Tibial artery (tissue), 4 donors: ENCODE results near the gene MINDY4.

Source experiments
- DNase-seq, 2 donors: peaks; one replicate each; pipeline ENCODE4 v3.0.0-alpha.2; 2019
- H3K27ac ChIP-seq, 2 donors: fragments of 200-600 bp; sonication (generic) in 1 of 2; 1 replicate in 1 of 2; 2 replicates in 1 of 2; pipeline ENCODE4 v1.5.1; 2018 to 2019; ENCODE audit warnings: mild to moderate bottlenecking in 1 of 2
- H3K27me3 ChIP-seq, 2 donors: fragments of 200-600 bp; sonication (generic) in 1 of 2; one replicate each; pipeline versions ENCODE4 v1.5.1 to v1.6.0; 2016 to 2019
- H3K36me3 ChIP-seq, 3 donors: fragments of 200-600 bp; sonication (generic) in 2 of 3; one replicate each; pipeline ENCODE4 v1.5.1; 2016 to 2019; ENCODE audit warnings: mild to moderate bottlenecking in 2 of 3
- H3K4me1 ChIP-seq, 4 donors: fragments of 200-600 bp; sonication (generic) in 2 of 4; 1 replicate in 3 of 4; 2 replicates in 1 of 4; pipeline ENCODE4 v1.5.1; 2016 to 2019
- H3K4me3 ChIP-seq, 2 donors: fragments of 200-600 bp; sonication (generic) in 1 of 2; 1 replicate in 1 of 2; 2 replicates in 1 of 2; pipeline ENCODE4 v1.5.1; 2018 to 2019; ENCODE audit warnings: mild to moderate bottlenecking in 2 of 2
- H3K9me3 ChIP-seq, 3 donors: fragments of 200-600 bp; sonication (generic) in 1 of 3; one replicate each; pipeline ENCODE4 v1.5.1; 2016 to 2019
- CTCF ChIP-seq, 2 experiments: fragments of 200-600 bp in 1 of 2; fragments of 450-650 bp in 1 of 2; IDR thresholded peaks; one replicate each; pipeline ENCODE4 v1.5.1; 2017 to 2019; ENCODE audit warnings: antibody characterized with exemption in 2 of 2, mild to moderate bottlenecking in 1 of 2, moderate library complexity in 1 of 2
- intact Hi-C: fragments of 100-400 bp; cut with DNase I; formaldehyde crosslinking; loops from one replicate; pipeline ENCODE4 v1.15.0; 2023; ENCODE audit warnings: low total_unique reads

The MINDY4 gene

GRCh38 chr7:30845426-30846135 lies 74.4 kb downstream of the MINDY4 start:
- DNase-seq = peak; percentile 71 to 88
- no peak for TF ChIP-seq CTCF (IDR thresholded peaks at IDR 0.05)
- H3K4me3 ChIP-seq = no peak overlapping the region
- no peaks in the 10 kb centered on the region for H3K27me3 ChIP-seq
- intact Hi-C loops = no loop called here
- peaks cover 0 to 13% (median 0%) of the 10 kb centered on the region in 3 donors for H3K36me3 ChIP-seq
- no peaks in the 10 kb centered on the region for H3K9me3 ChIP-seq
- peak overlapping the region; percentile 83 to 93 for H3K27ac ChIP-seq
- H3K4me1 ChIP-seq = peaks cover 13 to 79% (median 57%) of the 10 kb centered on the region in 4 donors

DNA sequence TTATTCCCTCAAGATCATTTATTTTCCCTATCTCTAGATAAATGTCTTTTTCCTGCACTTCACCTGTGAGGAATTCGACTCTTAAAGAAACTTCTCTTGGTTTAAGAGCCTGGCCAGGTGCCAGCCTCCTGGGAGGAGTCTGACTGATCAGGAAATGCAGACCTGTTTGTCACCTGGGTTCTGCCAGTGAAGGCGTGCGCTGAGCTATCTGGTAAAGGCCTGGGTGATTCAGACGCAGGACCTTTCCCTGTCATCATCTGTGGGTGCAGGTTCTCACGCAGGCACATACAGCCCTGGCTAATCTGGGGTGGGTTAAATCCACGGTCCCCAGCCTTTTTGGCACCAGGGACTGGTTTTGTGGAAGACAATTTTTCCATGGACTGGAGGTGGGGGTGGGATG lies 75.2 kb downstream of the MINDY4 start:
- H3K4me1 ChIP-seq = peaks cover 13 to 84% (median 61%) of the 10 kb centered on the region in 4 donors
- peaks cover 0 to 7% (median 0%) of the 10 kb centered on the region in 3 donors for H3K36me3 ChIP-seq
- H3K27ac ChIP-seq = peak overlapping the region; percentile 83 to 93
- intact Hi-C loops = no loop called here
- no peak for TF ChIP-seq CTCF (IDR thresholded peaks at IDR 0.05)
- DNase-seq = peak in 1 of 2 donors; percentile 68
- no peak overlapping the region for H3K4me3 ChIP-seq
- no peaks in the 10 kb centered on the region for H3K9me3 ChIP-seq
- no peaks in the 10 kb centered on the region for H3K27me3 ChIP-seq

DNA sequence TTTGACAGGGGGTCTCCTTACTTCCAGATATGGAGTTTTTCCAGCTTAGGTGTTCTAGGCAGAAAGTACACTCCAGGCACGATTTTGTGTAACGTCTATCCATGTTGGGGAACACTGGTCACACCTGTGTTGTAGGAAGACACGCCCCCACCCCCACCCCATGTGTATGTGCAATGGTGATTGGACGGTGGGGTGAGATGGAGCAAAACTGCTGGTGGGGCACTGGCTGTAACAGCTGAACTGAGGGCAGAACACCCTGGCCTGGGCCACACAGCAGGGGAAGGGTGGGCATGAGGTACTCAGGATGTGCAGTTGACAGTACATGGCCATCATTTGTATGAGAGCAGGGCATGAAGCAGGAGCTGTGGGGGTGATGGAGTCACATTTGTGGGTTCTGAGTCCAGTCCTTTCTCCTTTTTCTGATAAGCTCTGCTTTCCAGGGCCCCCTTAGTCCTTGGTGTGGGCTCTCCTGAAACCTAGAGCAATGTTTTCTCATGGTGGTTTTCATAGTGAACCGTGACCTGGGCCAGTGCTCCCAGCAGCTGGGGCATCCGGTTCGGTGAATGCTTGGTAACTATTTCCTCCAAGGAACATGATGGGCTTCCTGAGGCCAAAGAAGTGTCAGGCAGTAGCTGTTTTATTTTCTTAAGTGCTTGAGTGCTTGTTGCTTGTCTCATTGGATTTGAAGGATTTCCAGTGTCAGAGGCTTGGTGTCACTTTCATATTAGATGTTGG lies 77.1 kb downstream of the MINDY4 start:
- Histone ChIP-seq H3K36me3 (peaks cover 0 to 7% (median 0%) of the 10 kb centered on the region in 3 donors), H3K4me3 (no peak overlapping the region), H3K9me3 (no peaks in the 10 kb centered on the region), H3K4me1 (peaks cover 8 to 90% (median 69%) of the 10 kb centered on the region in 4 donors), H3K27me3 (no peaks in the 10 kb centered on the region), H3K27ac (peak overlapping the region; percentile 93 to 97)
- DNase-seq = peak in 1 of 2 donors; percentile 56
- intact Hi-C loops = no loop called here
- no peak for TF ChIP-seq CTCF (IDR thresholded peaks at IDR 0.05)

DNA sequence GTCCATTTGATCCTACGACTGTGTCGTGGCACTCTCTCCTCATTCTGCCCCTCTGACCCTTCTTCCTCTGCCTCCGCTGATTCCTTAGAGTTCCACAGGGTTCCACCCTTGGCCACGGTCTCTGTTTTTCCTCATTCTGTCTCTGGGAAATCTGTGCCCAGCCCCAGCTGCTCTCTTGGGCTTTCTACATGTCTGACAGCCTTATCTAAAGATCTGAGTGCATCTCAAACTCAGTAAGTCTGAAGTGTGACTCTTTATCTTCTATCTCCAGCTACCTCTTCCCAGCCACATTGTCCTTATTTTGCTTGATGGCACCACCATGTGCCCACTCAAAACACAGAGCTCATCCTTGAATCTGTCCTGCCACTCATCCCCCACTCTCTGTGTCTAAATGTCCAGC lies 78.3 kb downstream of the MINDY4 start:
- TF ChIP-seq CTCF (IDR thresholded peaks at IDR 0.05) = no peak
- Histone ChIP-seq H3K4me1 (peaks cover 0 to 89% (median 66%) of the 10 kb centered on the region in 4 donors), H3K4me3 (no peak overlapping the region), H3K27me3 (no peaks in the 10 kb centered on the region), H3K36me3 (peaks cover 0 to 11% (median 0%) of the 10 kb centered on the region in 3 donors), H3K9me3 (no peaks in the 10 kb centered on the region), H3K27ac (peak overlapping the region; percentile 93 to 97)
- intact Hi-C loops = no loop called here
- DNase-seq = no peak

DNA sequence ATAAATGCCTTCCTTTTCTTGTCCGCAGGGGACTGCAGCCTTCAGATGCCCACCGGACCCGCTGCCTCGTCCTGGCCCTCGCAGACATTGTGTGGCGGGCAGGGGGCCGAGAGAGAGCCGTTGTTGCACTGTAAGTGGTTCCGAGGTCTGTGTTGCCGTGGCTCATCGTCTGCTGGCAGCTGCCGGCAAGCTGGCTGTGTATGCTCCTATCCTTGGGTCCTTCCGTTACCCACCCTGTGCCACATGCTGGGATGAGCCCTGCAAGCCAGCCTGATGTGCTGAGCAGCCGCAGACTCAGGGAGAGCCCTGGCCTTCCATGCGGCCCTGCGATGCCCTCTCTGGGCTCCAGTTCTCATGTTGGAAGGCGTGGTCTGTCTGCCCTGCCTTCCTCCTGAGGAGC lies 79.2 kb downstream of the MINDY4 start:
- no peak for DNase-seq
- intact Hi-C loops = loop anchor here (10.0 kb wide), 1 partner anchor 86 kb away; no protein-coding TSS in a partner anchor
- Histone ChIP-seq H3K4me1 (peaks cover 0 to 87% (median 62%) of the 10 kb centered on the region in 4 donors), H3K36me3 (peaks cover 0 to 13% (median 0%) of the 10 kb centered on the region in 3 donors), H3K9me3 (no peaks in the 10 kb centered on the region), H3K27me3 (no peaks in the 10 kb centered on the region), H3K27ac (peak overlapping the region; percentile 93 to 97), H3K4me3 (no peak overlapping the region)
- TF ChIP-seq CTCF (IDR thresholded peaks at IDR 0.05) = no peak
